Measurements from ENCODE around the gene JMJD8.
"Not testable (repeated sequence)": the region's sequence is repeated elsewhere in the genome, so short reads cannot be mapped to it uniquely, and the experiment has no call there.

The JMJD8 gene

GRCh38 chr16:708019-708418 lies 23.9 kb upstream of the JMJD8 start:
- no peak for DNase-seq

- peak; percentile 27 for DNase-seq
Observed at GRCh38 chr16:707062-707538, 23.0 kb upstream of the JMJD8 start.

DNA sequence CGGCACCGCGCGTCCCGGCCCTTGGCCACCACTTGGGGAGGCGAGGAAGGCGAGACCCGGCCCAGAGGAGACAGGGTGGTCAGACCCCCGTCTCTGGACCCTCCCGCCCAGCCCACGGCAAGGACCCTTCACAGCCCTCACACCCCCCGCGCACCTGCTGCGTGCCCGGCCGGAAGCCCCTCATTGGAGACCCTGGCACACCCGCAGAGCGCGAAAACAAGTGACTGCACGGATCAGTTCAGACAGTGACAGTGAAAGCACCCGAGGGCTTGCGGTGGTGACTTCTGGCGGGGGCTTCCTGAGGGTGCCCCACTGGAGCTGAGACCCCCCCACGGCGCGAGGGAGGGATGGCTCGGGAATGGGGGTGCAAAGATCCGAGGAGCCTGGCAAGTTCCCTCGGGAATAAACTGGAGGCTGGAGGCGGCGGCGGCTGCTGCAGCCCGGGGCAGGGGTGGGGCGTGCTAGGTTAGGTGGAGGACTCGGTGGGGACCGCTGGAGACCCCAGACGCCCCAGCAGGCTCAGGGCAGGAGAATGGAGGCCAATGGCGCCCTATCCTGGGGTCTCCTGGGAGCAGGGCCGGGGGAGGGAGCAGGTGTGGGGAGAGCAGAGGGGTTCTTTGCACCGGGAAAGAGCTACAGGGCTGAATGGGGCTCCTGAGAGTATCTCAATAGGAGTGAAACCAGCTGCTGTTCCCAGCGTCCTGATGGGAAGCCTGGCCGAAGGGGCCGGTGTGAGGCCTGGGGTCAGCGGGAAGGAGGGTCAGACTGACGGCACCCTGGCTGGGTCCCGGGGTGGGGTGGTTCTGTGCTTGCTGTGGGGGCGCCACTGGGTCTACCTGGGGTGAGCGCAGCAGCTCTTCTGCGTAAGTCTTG lies 22.3 kb upstream of the JMJD8 start:
- no peak for DNase-seq

GRCh38 chr16:705431-706188 lies 21.5 kb upstream of the JMJD8 start, which contains the start of gene FBXL16:
Gene FBXL16 (minus strand): TSS chr16:705801. CDS start chr16:697405, 8,396 bp downstream.
- peak; percentile 27 for DNase-seq

DNA sequence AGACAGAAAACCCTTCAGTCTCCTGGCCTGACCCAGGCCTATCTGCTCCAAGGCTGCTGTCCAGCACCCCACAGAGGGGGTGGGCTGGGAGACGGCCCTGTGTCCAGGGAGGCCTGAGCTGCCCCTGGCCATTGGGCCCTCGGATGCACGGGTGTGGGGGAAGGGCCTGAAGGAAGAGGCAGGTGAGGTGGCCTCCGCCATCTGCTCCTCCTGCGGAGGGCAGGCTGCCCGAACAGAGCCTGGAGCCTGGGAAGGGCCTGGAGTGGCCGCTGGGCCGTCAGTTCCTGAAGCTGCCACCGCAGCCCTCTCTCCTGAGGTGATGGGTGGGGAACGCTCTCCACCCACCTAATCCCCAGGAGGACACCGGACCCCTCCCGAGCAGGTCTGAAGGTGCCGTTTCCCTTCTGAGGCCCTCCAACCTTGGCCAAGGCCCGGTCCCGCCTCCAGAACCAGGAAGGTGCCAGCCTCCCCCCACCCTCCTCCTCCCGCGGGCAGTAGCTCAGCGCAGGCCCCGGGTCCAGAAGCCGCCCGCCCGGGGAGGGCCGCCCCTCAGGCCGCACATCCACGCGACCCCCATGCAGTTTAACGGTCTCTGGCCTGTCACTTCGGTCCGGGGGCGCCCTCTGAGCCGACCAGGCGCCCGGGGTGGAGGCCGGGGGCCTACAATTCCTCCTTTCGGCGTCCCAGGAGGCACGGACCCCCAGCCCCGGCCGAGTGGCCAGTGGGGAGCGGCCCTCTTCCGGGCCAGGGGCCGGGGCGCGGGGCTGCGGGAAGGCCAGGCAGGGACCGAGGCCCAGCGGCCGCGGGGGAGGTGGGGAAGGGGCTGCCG lies 20.6 kb upstream of the JMJD8 start:
- no peak for DNase-seq

- DNase-seq = no peak
Observed at GRCh38 chr16:704047-704446, 19.9 kb upstream of the JMJD8 start.

GRCh38 chr16:703406-703805 lies 19.3 kb upstream of the JMJD8 start:
- DNase-seq = no peak

DNA sequence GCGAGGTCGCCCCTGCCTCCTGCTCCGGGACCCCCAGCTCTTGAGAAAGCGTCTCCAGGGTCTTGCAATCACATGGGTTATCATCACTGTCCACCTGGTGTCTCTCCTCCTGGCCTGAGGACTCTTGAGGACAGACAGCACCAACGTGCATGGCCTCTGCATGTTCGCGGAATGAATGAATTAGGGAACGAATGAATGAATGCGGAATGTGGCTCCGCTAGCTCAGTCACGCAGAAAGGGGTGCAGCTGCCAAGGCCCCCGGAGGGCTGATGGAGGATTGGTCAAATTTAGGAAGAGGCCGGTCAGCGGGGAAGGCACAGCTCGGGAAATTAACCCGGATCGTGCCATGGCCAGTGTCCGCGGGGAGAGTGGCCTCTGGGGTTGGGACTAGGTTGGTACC lies 18.2 kb upstream of the JMJD8 start:
- DNase-seq = no peak

GRCh38 chr16:700684-701584 lies 16.8 kb upstream of the JMJD8 start:
- no peak for DNase-seq

DNA sequence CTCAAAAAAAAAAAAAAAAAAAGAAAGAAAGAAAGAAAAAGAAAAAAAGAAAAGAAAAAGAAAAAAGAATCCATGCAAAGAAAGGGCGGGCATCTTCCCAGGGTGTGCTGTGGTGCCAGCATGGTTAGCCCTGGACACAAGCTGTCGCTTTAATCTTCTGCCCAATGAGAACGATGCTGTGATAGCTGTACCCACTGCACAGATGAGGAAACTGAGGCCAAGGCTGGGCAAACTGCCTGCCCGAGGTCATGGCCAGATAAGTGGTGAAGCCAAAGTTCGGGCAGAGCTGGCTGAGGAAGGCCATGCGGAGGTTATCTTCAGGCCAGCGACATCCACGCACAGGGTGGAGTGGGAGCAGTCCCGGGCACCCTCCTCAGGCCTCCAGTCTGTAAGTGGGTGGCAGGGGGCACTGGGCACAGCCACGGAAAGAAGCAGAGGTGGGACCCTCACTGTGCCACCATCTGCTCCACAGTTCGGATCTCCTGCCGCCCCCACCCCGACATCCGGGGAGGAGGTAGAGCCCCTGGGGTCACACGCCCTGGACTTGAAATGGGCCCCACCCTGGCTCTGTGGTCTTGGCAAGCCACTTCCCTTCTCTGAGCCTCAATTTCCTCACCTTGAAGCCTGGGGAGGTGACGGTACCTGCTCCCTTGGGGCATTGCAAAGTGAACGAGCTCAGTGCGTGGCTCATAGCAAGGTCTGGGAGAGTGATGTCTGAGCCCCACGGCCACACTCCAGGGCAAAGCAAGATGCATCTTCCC lies 15.0 kb upstream of the JMJD8 start:
- no peak for DNase-seq

- DNase-seq = peak; percentile 95
Observed at GRCh38 chr16:695355-696089, 11.4 kb upstream of the JMJD8 start.

GRCh38 chr16:694863-695354 lies 10.8 kb upstream of the JMJD8 start:
- DNase-seq = no peak

DNA sequence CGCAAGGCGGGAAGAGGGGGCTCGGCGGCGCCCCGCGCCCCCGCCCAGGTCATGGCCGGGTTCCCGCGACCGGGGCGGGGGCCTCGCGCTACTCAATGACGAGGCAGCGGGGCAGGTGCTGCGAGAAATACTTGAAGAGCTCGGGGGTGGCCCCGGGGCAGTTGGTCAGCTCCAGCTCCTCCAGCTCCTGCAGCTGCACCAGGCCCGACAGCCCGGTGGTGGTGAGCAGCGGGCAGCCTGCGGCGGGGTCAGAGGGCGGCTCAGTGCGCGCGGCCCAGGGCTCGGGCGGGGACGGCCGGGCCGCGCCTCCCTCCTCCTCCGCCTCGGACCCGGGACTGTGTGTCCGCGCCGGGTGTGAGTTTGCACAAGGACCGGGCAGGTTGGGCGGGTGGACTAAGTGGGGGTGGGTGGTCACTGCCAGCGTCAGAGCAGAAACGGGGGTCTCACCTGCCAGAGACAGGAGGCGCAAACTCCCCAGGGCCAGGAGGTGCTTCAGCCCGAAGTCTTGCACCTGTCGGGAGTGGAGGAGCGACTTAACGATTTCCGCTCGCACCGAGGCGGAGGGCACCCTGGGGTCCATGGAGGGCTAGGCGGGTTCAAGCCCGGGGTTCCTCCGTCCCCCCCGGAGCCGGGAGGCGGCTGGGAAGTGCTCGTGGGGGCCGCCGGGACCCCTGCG lies 10.2 kb upstream of the JMJD8 start:
- DNase-seq = no peak

DNA sequence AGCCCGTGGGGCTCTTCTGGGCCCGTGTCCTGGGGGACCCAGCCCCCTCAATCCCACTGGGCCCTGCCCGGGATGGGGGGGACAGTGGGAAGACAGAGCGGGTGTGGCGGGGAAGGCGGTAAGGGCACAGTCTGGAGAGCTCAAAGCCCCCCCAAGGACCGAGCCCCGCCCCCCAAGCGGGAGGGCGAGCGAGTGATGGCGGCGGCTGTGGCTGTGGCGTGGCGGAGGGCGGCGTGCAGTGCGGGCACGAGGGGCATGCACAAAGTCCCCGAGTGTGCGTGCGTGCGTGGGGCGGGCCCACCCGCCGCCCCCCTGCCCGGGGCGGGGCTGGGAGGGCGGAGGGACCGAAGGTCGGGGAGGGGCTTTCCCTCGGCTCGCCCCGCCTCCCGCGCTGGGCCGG lies 9.6 kb upstream of the JMJD8 start:
- no peak for DNase-seq

GRCh38 chr16:693364-693763 lies 9.2 kb upstream of the JMJD8 start:
- DNase-seq = no peak

GRCh38 chr16:692356-693108 lies 8.4 kb upstream of the JMJD8 start:
- DNase-seq = no peak

- not testable (repeated sequence) for DNase-seq
Observed at GRCh38 chr16:691242-691641, 7.1 kb upstream of the JMJD8 start.

DNA sequence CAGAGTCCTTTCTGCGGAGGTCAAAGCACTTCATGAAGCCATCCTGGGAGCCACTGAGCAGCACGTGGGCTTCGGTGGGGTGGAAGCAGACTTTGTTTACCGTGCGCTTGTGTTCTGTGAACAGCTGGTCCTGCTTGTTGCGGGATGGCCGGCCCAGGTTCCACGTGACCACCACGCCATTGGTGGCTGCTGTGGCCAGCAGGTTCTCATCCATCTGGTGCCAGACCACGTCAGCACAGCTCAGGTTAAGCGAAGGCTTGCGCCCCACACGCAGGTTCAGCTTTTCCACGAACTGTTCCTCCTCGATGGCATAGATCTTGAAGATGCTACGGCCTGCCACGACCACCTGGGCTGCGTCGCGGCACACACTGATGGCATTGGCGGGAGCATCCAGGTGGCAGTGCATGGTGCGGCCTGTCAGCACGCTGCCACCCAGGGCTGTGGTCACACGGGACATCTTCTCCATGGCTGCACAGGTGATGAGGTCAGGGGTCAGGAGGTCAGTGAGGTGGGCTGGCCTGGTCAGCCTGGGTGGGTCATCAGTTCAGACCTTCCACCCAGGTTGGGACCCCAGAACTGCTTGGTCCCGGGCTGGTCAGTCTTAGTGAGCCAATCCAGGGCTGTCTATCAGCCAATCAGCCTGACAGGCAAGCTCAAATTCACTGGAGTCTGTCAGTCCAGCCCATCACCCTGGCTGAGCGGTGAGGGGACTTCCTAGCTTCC lies 5.2 kb upstream of the JMJD8 start:
- no peak for DNase-seq
